Neural cell (in vitro differentiated cells): ENCODE measurements around the gene GTF3C2. TPM values are rescaled to one million over a fixed set of nuclear protein-coding genes. Genes with fewer than 3 reads are reported as not detected.
"Not testable (repeated sequence)": the region's sequence is repeated elsewhere in the genome, so short reads cannot be mapped to it uniquely, and the experiment has no call there.

Experiments
- H2AFZ ChIP-seq: fragments of 200-600, 300-800 bp; sonication (generic), shearing (Covaris generic); 2 replicates; pipeline ENCODE4 v1.6.0; 2014; ENCODE audit warnings: low read depth, mild to moderate bottlenecking, antibody characterized with exemption, low read length, moderate library complexity
- H3F3A ChIP-seq: fragments of 200-600 bp; shearing (Covaris generic); 2 replicates; pipeline ENCODE4 v1.6.1; 2016; ENCODE audit warnings: mild to moderate bottlenecking, moderate library complexity, mixed read lengths, antibody characterized with exemption, low read length; ENCODE audit not compliant: insufficient read depth, poor library complexity, severe bottlenecking
- H3K27ac ChIP-seq: fragments of 200-600, 300-800 bp; sonication (generic), shearing (Covaris generic); 2 replicates; pipeline ENCODE4 v1.5.1; 2014; ENCODE audit warnings: mild to moderate bottlenecking, low read length, moderate library complexity
- H3K27me3 ChIP-seq: fragments of 300-800, 200-600 bp; sonication (generic), shearing (Covaris generic); 2 replicates; pipeline ENCODE4 v1.6.0; 2014; ENCODE audit warnings: mild to moderate bottlenecking, low read depth, low read length, moderate library complexity; ENCODE audit not compliant: insufficient read depth
- H3K36me3 ChIP-seq: fragments of 300-800, 200-600 bp; sonication (generic), shearing (Covaris generic); 2 replicates; pipeline ENCODE4 v1.5.1; 2014; ENCODE audit warnings: mild to moderate bottlenecking, antibody characterized with exemption, low read length, moderate library complexity; ENCODE audit not compliant: insufficient read depth
- H3K4me2 ChIP-seq: fragments of 300-800, 200-600 bp; sonication (generic), shearing (Covaris generic); 2 replicates; pipeline ENCODE4 v1.6.0; 2014; ENCODE audit warnings: mild to moderate bottlenecking, low read length
- H3K4me3 ChIP-seq: fragments of 300-800, 200-600 bp; sonication (generic), shearing (Covaris generic); 2 replicates; pipeline ENCODE4 v1.5.1; 2014; ENCODE audit warnings: mild to moderate bottlenecking, low read length, moderate library complexity
- H3K79me2 ChIP-seq: fragments of 200-600 bp; shearing (Covaris generic); replicated peaks from 2 replicates; pipeline ENCODE4 v1.6.0; 2014; ENCODE audit warnings: mild to moderate bottlenecking, low read length, moderate library complexity; ENCODE audit not compliant: insufficient read depth
- H3K9ac ChIP-seq: fragments of 300-800, 200-600 bp; sonication (generic), shearing (Covaris generic); 2 replicates; pipeline ENCODE4 v1.6.1; 2016; ENCODE audit warnings: mild to moderate bottlenecking, low read length, mixed read lengths
- H3K9me2 ChIP-seq: fragments of 200-600 bp; shearing (Covaris generic); 2 replicates; pipeline ENCODE4 v1.6.1; 2016; ENCODE audit warnings: mild to moderate bottlenecking, low read length, mixed read lengths; ENCODE audit not compliant: insufficient read depth
- H3K9me3 ChIP-seq: fragments of 200-600, 300-800 bp; sonication (generic), shearing (Covaris generic); 2 replicates; pipeline ENCODE4 v1.6.1; 2016; ENCODE audit warnings: mild to moderate bottlenecking, mixed run types, low read length, moderate library complexity, mixed read lengths
- H4K20me1 ChIP-seq: fragments of 200-600 bp; shearing (Covaris generic); 2 replicates; pipeline ENCODE4 v1.6.1; 2016; ENCODE audit warnings: mild to moderate bottlenecking, mixed run types; ENCODE audit not compliant: insufficient read depth
- CTCF ChIP-seq: fragments of 450-650 bp; IDR thresholded peaks from 2 replicates; pipeline ENCODE4 v1.5.1; 2014; ENCODE audit warnings: antibody characterized with exemption, mild to moderate bottlenecking, moderate library complexity; ENCODE audit not compliant: poor library complexity, severe bottlenecking
- EP300 ChIP-seq: fragments of 450-650 bp; conservative IDR thresholded peaks from 2 replicates; pipeline ENCODE4 v1.6.1; 2014; ENCODE audit warnings: antibody characterized with exemption, mild to moderate bottlenecking, moderate library complexity; ENCODE audit not compliant: poor library complexity, severe bottlenecking
- EZH2 ChIP-seq: fragments of 200-600, 300-800 bp; shearing (Covaris generic), sonication (generic); IDR thresholded peaks from 2 replicates; pipeline ENCODE4 v1.6.1; 2014; ENCODE audit warnings: antibody characterized with exemption, low read length, borderline replicate concordance, mild to moderate bottlenecking; ENCODE audit not compliant: insufficient read depth, poor library complexity, severe bottlenecking
- MXI1 ChIP-seq: fragments of 450-650 bp; conservative IDR thresholded peaks from 2 replicates; pipeline ENCODE4 v1.6.1; 2014; ENCODE audit warnings: antibody characterized with exemption, mild to moderate bottlenecking; ENCODE audit not compliant: poor library complexity, severe bottlenecking
- POLR2AphosphoS5 ChIP-seq: IDR thresholded peaks from 2 replicates; pipeline ENCODE4 v1.6.1; 2012
- RAD21 ChIP-seq: fragments of 450-650 bp; conservative IDR thresholded peaks from 2 replicates; pipeline ENCODE4 v1.6.1; 2014; ENCODE audit warnings: antibody characterized with exemption, mild to moderate bottlenecking, moderate library complexity
- REST ChIP-seq: IDR thresholded peaks from 2 replicates; pipeline ENCODE4 v1.6.1; 2012; ENCODE audit warnings: borderline replicate concordance
- SMC3 ChIP-seq: fragments of 450-650 bp; conservative IDR thresholded peaks from 2 replicates; pipeline ENCODE4 v1.6.1; 2014; ENCODE audit warnings: antibody characterized with exemption, mild to moderate bottlenecking, moderate library complexity; ENCODE audit not compliant: poor library complexity
- TAF1 ChIP-seq: IDR thresholded peaks from 2 replicates; pipeline ENCODE4 v1.6.1; 2012; ENCODE audit warnings: low read depth
- polyA plus RNA-seq: library from polyadenylated mRNA; depleted of rRNA; stranded (reverse); fragments of >200 nt; gene quantifications from 2 replicates; pipeline ENCODE4 v1.2.3, GENCODE V29; 2014

GTF3C2 gene
- polyA plus RNA-seq, 1 donor from 2014 or later = 27.8 TPM

- H3K9me2 ChIP-seq = no peaks in the 10 kb centered on the region
- H3K36me3 ChIP-seq = no peaks in the 10 kb centered on the region
- H3F3A ChIP-seq = no peaks in the 10 kb centered on the region
- no peak overlapping the region for H3K4me2 ChIP-seq
- no peak overlapping the region for H3K9ac ChIP-seq
- H4K20me1 ChIP-seq = no peaks in the 10 kb centered on the region
- no peak overlapping the region for H2AFZ ChIP-seq
- no peaks in the 10 kb centered on the region for H3K9me3 ChIP-seq
- H3K79me2 ChIP-seq = peaks cover 46% of the 10 kb centered on the region
- TF ChIP-seq POLR2AphosphoS5 (no peak), CTCF (no peak), SMC3 (no peak), EZH2 (no peak), EP300 (no peak), TAF1 (no peak), RAD21 (no peak), REST (no peak), MXI1 (no peak)
- no peaks in the 10 kb centered on the region for H3K27me3 ChIP-seq
- H3K4me3 ChIP-seq = no peak overlapping the region
- no peak overlapping the region for H3K27ac ChIP-seq
Observed at GRCh38 chr2:27353762-27354596, 2.6 kb downstream of the GTF3C2 start.

GRCh38 chr2:27353386-27353761, 3.2 kb downstream of the GTF3C2 start:
- not testable (repeated sequence) for H3K9ac ChIP-seq, H3K4me3 ChIP-seq, H3K27me3 ChIP-seq, H3F3A ChIP-seq, H4K20me1 ChIP-seq, H3K9me3 ChIP-seq, H2AFZ ChIP-seq, H3K36me3 ChIP-seq, H3K9me2 ChIP-seq, H3K4me2 ChIP-seq, H3K27ac ChIP-seq
- peaks cover 46% of the 10 kb centered on the region for H3K79me2 ChIP-seq
